AG09309 (cell line): ENCODE data around the gene GOLGA6L10.
"Not testable (repeated sequence)": the region's sequence is repeated elsewhere in the genome, so short reads cannot be mapped to it uniquely, and the experiment has no call there.

Source experiments
- DNase-seq: peaks from one replicate; pipeline ENCODE4 v3.0.0-alpha.2; 2010; ENCODE audit warnings: low read depth
- H3K4me3 ChIP-seq: 2 replicates; pipeline ENCODE4 v1.5.1; 2011; ENCODE audit warnings: mild to moderate bottlenecking, low read depth, low read length, moderate library complexity; ENCODE audit not compliant: control insufficient read depth
- TF ChIP-seq, protein P1 (sequence below): IDR thresholded peaks from 2 replicates; pipeline ENCODE4 v1.5.1; 2011; ENCODE audit warnings: mild to moderate bottlenecking, low read depth, low read length, inconsistent platforms; ENCODE audit not compliant: insufficient read depth, control insufficient read depth; ENCODE audit errors: missing control alignments

Gene GOLGA6L10, protein sequence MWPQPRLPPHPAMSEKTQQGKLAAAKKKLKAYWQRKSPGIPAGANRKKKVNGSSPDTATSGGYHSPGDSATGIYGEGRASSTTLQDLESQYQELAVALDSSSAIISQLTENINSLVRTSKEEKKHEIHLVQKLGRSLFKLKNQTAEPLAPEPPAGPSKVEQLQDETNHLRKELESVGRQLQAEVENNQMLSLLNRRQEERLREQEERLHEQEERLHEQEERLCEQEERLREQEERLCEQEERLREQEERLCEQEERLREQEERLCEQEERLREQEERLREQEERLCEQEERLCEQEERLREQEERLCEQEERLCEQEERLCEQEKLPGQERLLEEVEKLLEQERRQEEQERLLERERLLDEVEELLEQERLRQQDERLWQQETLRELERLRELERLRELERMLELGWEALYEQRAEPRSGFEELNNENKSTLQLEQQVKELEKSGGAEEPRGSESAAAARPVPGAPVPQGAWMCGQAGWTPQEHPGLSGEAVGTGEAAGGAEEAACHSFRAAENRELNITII

DNA sequence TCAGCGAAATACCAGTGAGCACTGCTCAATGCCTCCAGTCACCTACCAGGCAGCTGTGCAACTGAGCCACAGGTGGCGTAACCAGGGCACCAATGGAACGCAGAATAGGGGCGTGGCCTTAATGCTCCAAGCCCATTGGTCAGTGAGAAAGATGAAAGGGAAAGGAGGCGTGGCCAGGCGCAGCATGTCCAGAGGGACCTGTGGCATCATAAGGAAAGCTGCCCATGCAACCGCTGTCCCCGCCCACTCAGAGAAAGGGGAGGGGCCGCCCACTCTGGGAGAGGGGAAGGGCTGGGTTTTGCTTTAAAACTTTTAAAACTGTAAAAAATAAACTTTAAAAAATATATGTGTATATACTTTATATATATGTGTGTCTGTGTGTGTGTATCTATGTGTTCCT, at the start of gene GOLGA6L10:
Gene GOLGA6L10, minus strand, starts transcription at position 101 of the 400 bp plus-strand sequence. Its CDS starts 100 bp downstream, at position 1.
- DNase-seq, result not testable (repeated sequence)

DNA sequence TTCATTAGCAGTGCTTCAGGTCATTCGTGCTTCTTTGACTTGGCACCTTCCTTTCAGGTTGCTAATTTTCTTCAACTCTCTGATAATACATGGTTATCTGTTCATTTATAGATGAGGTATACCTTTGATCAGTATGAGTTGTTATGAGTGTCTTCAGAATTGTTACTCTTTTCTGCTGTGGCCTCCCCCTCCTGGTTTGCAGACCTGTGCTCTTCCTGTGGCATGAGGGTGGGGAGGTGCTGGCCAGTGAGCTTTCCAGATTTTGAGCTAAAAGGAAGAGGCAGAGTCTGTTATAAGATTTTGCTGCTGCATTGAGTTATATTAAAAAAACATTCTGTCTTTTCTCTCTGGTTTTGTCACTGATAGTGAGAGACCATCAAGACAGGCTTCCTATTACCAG, 49.5 kb upstream of the GOLGA6L10 start:
- DNase-seq, result no peak
- TF ChIP-seq, protein P1, sequence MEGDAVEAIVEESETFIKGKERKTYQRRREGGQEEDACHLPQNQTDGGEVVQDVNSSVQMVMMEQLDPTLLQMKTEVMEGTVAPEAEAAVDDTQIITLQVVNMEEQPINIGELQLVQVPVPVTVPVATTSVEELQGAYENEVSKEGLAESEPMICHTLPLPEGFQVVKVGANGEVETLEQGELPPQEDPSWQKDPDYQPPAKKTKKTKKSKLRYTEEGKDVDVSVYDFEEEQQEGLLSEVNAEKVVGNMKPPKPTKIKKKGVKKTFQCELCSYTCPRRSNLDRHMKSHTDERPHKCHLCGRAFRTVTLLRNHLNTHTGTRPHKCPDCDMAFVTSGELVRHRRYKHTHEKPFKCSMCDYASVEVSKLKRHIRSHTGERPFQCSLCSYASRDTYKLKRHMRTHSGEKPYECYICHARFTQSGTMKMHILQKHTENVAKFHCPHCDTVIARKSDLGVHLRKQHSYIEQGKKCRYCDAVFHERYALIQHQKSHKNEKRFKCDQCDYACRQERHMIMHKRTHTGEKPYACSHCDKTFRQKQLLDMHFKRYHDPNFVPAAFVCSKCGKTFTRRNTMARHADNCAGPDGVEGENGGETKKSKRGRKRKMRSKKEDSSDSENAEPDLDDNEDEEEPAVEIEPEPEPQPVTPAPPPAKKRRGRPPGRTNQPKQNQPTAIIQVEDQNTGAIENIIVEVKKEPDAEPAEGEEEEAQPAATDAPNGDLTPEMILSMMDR, result no peak
- no peak overlapping the region for H3K4me3 ChIP-seq

More for the DNA sequence above, at the start of gene GOLGA6L10:
- H3K4me3 ChIP-seq, result not testable (repeated sequence)

DNA sequence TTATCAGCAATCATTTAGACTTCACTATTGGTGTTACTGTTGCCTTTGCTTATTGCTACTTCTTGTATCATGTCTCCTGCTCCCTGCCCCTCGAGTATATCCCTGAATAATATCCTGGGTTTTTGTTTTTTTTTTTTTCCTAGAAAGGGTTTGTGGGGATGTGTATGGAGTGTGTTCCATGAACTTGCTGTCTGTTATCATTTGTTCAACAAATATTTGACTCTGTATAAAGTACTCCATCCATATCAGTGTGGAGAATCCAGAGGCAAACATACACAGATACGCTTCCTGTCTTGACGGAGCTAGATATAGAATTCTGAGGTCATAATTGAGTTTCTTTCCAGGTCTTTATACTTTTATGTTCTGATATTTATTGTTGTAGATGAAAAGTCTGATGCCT, 48.5 kb upstream of the GOLGA6L10 start:
- H3K4me3 ChIP-seq, result no peak overlapping the region
- DNase-seq, result no peak
- TF ChIP-seq, protein P1, result no peak

DNA sequence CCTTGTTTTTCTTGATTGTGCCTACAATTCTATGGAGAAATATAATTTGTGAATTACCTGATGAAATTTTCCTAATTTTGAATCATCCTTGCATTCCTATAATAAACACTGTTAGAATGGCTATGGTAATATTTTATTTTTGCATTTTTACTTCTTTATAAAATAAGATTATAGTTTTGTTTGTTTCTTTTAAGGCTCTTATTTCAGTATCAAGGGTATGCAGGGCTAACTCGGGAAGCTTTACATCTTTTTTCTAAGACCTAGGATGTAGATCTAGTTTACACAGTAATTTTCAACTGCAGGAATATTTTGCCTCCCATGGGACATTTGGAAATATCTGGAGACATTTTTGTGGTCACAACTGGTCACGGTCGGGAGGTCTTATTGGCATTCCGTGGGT, 46.5 kb upstream of the GOLGA6L10 start:
- H3K4me3 ChIP-seq, DNase-seq: not testable (repeated sequence)

DNA sequence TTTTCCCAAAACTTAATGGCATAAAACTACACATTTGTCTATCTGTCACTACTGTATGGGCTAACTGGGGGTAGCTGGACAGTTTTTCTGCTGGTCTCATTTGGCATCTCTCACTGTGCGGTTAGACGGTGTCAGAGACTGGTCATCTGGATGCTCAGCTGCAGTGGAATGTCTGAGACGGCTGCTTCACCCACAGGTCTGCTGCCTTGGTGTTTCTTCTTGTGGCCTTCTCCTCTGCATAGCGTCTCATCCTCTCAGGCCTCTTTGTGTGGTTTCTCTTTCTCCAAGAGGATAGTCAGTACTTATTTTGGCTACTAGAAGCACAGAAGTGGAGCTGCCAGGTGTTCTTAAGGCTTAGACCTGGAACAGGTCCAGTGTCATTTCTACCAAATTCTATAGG, 44.4 kb upstream of the GOLGA6L10 start:
- TF ChIP-seq, protein P1, result no peak
- peak; percentile 42 for DNase-seq
- no peak overlapping the region for H3K4me3 ChIP-seq

DNA sequence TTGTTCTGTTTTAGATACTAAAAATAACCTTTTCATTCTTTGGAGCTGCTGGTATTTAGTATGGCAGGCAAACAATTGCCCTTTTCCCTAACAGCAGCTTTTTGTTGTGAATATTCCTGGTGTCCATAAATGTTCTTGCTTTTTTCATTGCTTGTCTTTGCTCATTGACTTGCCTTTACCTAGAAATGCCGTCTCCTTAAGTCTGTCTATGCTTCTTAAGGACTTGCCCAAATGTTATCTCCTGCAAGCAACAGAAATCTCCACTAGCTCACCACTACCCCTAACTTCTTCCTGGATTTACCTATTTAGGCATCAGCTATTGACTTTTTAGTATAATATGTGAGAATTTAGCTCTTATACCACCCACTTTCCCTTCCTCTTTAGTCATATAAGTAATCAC, 42.8 kb upstream of the GOLGA6L10 start:
- not testable (repeated sequence) for DNase-seq, H3K4me3 ChIP-seq

DNA sequence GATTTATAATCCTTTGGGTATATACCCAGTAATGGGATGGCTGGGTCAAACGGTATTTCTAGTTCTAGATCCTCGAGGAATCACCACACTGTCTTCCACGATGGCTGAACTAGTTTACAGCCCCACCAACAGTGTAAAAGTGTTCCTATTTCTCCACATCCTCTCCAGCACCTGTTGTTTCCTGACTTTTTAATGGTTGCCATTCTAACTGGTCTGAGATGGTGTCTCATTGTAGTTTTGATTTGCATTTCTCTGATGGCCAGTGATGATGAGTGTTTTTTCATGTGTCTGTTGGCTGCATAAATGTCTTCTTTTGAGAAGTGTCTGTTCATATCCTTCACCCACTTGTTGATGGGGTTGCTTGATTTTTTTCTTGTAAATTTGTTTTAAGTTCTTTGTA, 40.9 kb upstream of the GOLGA6L10 start:
- DNase-seq, H3K4me3 ChIP-seq: not testable (repeated sequence)

DNA sequence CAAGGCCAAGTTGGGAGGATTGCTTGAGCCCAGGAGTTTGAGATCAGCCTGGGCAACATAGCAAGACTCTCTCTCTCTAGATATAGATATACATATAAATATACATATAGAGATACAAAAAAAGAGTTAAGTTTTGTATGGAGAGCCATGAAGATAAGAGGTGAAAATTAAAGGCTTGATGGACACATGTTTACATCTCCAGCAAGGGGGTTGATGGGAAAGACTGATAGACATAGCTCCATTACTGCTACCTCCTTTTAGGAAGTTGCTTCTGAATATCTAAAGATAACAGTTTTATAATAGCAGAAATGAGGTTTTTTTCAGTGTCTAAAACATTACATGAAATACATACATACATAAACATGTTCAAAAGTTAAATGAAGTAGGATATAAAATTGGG, 37.9 kb upstream of the GOLGA6L10 start:
- not testable (repeated sequence) for H3K4me3 ChIP-seq, DNase-seq

DNA sequence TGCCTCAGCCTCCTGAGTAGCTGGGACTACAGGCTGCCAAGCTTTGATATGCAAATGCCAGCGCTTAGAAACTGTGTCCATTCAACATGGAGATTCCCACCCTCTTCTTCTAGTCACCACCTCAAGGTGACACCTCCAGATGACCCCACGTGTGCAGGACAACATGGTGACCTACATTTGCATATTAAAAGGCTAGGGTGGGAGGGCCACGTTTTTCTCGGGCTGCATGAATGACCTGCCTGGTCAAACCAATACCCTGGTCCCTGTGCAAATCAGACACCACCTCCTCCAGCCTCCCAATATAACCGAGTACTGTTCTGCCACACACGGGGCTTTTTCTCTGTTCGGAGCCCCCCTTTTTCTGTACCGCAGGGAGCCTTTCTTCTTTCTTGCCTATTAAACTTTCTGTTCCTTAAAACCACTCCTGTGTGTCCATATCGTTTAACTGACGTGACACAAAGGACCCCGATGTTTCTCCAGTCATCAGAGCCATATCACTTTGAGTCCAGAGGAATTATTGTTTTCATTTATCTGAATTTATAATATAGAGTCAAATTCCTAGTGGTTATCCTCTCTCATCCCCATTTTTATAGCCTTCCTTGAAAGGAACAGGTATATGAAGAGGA, 32.2 kb upstream of the GOLGA6L10 start:
- DNase-seq, result not testable (repeated sequence)

DNA sequence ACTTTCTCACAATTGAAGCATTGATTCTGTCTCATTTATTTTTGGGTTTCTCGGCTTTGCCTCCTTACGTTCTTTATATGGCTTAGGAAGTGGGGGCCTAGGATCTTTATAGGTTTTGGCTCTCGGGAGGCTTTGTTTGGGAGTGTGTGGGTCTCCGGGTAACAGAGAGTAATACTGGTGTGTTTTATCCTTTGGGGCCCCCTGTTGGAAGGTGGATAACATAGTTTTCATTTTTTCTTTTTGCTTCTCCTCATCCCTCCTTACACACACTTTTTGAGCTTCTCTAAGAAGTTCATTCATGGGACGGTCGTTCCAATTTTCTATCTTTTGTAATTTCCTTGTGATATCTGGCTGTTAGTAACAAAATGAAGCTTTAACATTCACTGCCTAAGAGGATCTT, 30.3 kb upstream of the GOLGA6L10 start:
- H3K4me3 ChIP-seq, DNase-seq: not testable (repeated sequence)

More for the DNA sequence above, 32.2 kb upstream of the GOLGA6L10 start:
- not testable (repeated sequence) for H3K4me3 ChIP-seq

DNA sequence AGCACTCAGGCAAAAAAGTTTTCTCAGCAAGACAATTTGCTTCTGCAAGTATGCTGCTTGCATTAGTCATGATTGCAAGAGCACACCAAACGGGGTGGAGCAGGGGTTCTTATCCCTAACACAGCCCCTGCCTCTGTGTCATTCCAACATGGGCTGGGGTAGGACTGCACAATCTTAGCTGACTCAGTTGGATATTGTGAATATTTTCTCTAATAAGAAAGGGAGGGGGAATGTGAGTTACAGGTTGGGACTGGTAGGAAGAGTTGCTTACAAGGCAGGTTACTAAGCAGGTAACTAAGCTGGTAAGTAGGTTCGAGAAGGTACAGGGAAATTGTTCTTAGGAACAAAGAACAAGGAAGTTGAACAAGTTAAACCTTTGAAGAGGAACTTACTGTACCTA, 24.4 kb upstream of the GOLGA6L10 start:
- not testable (repeated sequence) for H3K4me3 ChIP-seq, DNase-seq
